ENCODE data around the gene MAML2.

- TF ChIP-seq YY1 (IDR thresholded peaks at IDR 0.05) (no peak), TAF1 (conservative IDR thresholded peaks at IDR 0.05) (no peak), CTCF (IDR thresholded peaks at IDR 0.05; ENCODE audit: low read depth, low read length, missing input control) (peak; percentile 56), JUND (IDR thresholded peaks at IDR 0.05) (no peak), RAD21 (IDR thresholded peaks at IDR 0.05) (peak; percentile 80 to 87), EGR1 (IDR thresholded peaks at IDR 0.05; ENCODE audit: low read depth in 2 of 2) (no peak), SP1 (IDR thresholded peaks at IDR 0.05) (no peak), ZBTB33 (IDR thresholded peaks at IDR 0.05) (no peak), HNF4G (IDR thresholded peaks at IDR 0.05) (no peak), REST (IDR thresholded peaks at IDR 0.05) (no peak), MAX (IDR thresholded peaks at IDR 0.05) (no peak), FOXA2 (IDR thresholded peaks at IDR 0.05) (no peak), ATF3 (IDR thresholded peaks at IDR 0.05) (no peak), FOXA1 (IDR thresholded peaks at IDR 0.05) (no peak)
Observed at GRCh38 chr11:96054870-96055705, 287.9 kb downstream of the MAML2 start.

All from liver (tissue), 3 donors.